ENCODE results near the gene GRK4.
"Not testable (repeated sequence)": the region's sequence is repeated elsewhere in the genome, so short reads cannot be mapped to it uniquely, and the experiment has no call there.

GRK4 gene

DNA sequence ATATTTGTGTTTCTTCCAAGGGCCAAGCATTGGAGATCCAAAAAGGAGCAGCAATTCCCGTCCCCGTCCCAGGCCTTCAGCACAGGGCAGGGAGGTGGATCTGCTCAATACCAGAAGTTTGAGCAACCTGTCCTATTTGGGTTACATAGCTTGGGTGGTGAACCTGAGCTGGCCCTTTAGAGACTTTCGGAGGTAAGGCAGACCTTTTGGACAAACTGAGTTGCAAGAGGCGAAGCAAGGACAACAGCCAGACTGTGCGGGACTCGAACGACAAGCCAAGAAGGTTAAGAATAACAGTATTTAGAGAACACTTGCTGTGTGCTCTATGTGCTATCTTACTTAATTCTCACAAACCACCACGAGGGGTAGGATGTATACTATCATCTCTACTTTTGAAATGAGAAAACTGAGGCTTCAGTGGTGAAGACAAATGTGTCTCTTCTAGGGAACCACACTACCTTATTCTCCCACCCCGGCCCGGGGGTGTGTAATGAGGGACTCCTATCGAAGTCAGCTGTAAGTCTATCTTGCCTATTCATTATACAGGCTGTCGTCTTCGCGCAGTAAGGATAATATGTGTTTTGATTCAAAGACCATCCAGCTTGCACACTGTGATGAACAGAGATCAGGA is 1.4 kb upstream of the GRK4 start:
- DNase-seq (ENCODE audit: low spot score) = no peak

DNA sequence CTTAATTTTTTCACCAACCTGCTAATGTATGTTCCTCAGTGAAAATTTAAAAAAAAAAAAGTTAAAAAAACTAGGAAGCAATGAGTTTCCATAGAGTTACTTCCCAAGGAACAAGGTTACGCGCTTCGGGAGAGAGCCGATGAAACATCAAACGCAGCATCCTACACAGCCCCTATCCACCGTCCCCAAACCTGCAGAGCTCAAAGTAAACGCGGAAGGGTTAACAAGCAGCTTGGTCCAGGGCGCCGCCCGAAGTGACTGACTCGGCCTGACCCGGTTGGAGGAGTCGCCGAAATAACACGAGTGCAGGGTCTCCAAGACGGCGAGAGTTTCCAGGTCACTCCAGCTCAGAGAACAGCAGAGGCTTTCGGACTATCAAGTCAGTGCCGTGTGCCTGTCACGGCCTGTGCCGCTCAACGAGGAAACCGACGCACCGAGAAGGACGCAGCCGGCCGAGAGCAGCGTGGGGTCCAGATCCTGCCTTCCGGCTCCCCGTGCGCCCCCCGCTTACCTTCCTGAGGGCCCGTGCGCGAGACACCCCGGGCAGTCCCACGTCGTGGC is 677 bp upstream of the GRK4 start:
- no peak for DNase-seq (ENCODE audit: low spot score)

DNA sequence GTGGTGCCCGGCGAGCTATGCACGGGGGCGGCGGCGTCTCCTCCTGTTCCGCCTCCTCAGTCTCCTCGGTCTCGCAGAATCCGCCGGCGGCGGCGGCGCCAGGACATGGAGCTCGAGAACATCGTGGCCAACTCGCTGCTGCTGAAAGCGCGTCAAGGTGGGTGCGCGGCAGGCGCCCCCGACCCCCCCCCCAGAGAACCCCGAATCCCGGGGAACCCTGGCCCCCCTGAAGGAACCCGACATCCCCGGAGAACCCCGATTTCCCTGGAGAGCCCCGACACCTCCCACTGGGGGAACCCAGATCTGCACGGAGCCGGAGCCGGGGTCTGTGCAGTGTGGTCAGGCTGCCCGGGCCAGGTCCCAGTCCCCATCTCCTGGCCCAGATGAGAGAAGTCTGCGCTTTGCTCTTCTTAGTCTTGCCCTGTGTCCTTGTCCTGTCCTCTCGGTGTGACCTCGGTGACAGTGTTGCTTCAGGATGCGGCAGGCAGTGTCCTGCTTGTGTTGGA is 648 bp downstream of the GRK4 start:
- DNase-seq (ENCODE audit: low spot score) = peak; percentile 62

DNA sequence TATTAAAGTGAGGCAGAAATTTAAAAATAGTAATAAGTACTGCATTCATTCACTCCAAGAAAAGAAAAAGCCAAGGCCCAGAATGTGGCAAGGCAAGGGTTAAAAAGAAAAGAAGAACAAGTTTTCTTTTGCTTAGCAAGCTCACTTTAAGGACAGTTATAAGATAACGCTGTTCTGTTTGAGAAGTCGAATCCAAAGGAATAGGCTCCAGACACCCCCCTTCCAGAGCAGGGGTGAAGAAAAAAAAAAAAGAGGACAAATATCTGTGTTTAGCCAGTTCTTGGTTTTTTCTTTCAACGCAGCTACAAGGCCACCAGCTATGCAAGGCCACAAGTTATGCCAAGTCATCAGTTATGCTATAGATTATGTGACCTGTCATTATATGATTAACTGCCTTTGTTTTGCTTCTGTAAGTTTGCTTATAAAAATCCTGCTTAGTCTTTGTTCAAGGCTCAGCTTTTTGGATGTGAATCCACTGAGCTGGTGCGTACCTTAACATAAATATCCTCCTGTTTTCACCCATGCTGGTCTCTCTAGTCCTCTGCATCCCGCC is 1.4 kb downstream of the GRK4 start:
- DNase-seq (ENCODE audit: low spot score) = no peak

DNA sequence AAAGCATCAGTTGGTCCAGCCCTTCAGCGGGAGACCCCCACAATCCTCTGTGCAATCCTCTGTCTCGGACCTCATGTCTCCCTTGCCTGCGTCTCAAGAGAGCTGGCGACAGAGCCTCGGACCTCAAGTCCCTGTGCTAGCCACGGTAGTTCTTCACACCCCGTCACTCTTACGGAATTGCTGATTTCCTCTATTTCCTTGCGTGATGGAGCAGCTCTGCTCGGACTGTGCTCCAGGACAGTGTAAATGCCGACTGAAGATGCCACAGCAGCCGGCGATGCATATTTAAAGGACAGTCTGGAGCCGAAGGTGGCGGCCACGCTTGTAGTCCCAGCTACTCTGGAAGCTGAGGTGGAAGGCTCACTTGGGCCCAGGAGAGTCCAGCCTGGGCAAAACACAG is 1.9 kb downstream of the GRK4 start:
- no peak for DNase-seq (ENCODE audit: low spot score)

DNA sequence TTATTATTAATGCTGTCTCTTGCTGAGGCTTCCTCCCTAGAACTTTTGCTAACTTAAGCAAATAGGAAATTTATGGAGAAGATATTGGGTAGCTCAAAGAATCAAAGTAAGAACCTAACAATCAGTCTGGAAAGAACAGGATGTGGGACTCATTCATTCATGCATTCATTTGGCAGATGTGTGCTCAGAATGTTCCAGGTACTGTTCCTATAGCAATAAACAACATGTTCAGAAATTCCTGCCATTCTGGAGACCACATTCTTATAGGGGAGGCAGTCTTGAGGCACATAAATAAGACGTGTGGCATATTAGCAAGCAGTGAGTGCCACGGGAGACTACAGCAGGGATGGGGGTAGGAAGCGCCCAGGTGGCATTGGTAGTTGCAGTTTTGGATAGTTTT is 5.0 kb downstream of the GRK4 start:
- no peak for DNase-seq (ENCODE audit: low spot score)

DNA sequence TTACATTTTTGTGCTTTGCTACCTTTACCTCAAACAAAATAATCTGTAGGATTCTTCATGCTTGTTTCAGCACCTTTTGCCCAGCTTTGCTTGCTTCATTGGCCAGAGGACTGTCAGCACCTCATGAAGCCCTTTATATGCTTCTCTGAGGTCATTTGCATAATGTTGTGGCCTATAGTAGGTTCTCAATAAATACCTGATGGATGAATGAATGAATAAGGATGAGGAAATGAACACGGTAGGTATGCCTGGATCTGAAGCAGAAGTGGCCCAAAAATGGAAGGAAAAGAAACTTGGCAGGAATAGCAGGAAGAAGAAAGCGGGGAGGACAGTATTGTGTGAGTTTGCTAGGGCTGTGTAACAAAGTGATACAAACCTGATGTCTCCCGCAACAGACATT is 7.9 kb downstream of the GRK4 start:
- DNase-seq (ENCODE audit: low spot score) = no peak

DNA sequence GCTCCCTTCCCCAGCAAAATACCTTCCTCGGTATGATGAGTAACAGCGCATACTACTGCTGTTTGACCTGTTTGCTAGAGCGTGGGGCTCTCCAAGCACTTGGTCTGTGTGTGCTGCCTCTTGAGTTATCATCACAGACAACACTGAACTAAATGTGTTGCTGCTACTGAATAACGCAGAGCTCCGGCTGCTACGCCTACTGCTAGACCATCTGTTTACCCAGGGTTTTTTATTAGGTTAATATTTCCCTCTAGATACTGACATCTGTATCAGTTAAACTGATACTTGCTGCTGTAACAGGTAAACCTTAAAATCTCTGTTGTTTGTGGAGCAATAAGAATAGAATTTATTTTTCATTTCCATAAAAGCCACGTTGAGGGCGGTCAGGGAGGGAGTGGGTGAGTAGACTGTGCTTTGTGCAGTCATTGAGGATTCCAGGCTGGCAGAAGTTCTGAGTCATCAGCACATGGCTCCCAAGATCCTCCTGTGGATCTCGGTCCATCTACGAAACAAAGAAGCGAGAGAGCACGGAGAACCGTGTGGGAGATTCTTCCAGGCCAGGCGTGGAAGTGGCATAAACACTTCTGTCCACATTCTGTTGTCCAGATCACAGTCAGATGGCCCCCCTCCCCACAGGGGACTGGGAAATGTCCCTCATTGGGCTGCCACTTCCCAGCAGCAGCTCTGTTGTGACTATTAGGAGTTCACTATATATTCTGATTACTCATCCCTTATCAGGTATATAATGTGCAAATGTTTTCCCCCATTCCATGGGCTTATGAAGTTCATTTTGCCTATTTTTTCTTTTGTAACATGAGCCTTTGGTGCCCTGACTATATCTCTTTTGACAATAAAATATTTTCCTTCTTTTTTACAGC is 14.1 kb downstream of the GRK4 start:
- no peak for DNase-seq (ENCODE audit: low spot score)

DNA sequence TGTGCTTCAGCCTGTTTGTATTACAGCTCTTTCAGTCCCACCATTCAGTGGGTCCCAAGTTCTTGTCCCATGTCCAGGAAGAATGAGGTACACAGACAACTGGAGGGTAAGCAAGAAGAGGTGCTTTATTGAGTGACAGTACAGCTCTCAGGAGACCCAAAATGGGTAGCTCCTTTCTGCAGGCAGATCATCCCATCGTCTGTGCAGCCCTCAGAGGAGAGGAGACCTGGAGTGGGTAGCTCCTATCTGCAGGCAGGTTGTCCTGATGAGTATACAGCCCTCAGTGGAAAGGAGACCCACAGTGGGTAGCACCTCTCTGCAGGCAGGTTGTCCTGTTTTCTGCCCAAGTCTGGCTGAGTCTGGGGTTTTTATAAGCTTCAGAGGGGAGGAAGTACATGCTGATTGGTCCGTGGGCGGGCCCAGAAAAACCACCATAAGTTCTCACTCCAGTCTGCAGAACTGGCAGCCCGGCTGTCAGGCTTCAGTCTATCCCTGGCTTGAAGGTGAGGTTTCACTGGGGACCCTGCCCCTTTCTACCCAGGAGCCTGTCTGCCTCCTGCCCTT is 18.0 kb downstream of the GRK4 start:
- no peak for DNase-seq (ENCODE audit: low spot score)

DNA sequence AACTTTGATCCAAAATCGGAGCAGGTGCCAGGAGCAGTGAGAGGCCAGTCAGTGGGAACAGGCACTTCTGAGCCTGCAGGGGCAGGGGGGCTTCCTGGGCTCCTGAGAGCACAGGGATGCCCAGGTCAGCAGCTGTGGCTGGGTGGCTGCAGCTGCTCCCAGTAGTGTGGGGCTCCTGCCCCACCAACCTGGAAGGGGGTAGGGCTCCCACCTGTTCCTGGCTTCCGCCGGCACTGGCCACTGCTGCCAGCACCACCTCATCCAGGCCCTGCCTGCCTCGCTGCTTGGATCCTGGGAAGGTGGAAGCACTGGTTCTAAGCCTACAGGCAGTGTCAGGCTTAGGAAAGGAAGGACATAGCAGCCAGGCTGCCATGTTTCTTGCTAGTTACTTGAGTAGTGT is 18.6 kb downstream of the GRK4 start:
- DNase-seq (ENCODE audit: low spot score) = no peak

DNA sequence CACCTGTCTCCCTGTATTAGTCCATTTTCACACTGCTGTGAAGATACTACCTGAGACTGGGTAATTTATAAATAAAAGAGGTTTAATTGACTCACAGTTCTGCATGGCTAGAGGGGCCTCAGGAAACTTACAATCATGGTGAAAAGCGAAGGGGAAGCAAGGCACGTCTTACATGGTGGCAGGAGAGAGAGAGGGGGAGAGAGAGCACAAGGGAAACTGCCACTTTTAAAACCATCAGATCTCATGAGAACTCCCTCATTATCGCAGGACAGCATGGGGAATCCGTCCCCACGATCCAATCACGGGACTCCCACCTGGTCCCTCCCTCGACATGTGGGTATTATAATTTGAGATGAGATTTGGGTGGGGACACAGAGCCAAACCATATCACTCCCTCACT is 20.3 kb downstream of the GRK4 start:
- DNase-seq (ENCODE audit: low spot score) = not testable (repeated sequence)

DNA sequence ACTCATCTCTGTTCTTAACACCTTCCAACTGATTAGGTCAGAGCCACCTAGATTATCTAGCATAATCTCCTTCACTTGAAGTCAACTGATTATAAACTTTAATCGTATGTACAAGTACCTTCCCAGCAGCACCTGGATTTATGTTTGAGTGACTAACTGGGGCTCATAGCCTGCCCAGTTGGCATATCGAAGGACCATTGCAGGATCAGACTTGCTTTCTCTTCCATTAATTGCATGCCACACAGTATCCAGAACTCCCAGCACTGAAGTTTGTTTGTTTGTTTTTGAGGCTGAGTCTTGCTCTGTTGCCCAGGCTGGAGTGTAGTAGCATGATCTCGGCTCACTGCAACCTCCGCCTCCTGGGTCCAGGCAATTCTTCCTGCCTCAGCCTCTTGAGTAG is 27.9 kb downstream of the GRK4 start:
- DNase-seq (ENCODE audit: low spot score) = no peak

DNA sequence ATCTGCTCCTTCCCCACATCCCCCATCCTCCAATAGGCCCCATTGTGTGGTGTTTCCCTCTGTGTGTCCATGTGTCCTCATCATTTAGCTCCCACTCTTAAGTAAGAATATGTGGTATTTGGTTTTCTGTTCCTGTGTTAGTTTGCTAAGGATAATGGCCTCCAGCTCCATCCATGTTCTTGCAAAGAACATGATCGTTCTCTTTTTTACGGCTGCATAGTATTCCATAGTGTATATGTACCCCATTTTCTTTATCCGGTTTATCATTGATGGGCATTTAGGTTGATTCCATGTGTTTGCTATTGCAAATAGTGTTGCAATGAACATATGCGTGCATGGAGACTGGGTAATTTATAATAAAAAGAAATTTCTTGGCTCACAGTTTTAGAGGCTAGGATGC is 31.5 kb downstream of the GRK4 start:
- no peak for DNase-seq (ENCODE audit: low spot score)

DNA sequence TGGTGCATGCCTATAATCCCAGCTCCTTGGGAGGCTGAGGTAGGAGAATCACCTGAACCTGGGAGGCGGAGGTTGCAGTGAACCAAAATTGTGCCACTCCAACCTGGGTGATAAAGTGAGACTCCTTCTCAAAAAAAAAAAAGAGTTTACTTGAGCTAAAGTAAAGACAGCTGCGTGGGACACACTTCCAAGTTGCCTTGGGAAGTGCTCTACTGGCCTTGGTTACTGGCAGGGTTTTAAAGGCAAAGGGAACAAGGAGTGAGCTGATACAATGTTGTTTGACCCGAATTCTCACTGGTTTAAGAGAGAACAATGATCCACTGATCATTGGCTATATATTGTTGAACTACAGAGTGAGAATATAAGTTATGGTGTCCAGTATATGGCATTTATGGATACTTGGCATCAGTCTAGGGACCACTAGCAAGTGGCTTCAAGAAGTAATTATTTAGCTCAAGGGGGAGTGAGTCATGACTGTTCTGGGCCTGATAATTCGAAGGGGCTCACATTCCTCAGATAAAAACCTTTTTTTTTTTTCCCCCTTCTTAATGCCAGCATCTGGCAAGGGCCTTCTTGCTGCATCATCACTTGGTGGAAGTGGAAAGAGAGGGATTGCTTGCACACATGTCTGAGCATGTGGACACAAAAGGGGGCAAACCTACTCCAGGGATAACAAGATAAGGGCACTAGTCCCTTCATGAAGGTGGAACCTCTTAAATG is 32.3 kb downstream of the GRK4 start:
- DNase-seq (ENCODE audit: low spot score) = no peak

DNA sequence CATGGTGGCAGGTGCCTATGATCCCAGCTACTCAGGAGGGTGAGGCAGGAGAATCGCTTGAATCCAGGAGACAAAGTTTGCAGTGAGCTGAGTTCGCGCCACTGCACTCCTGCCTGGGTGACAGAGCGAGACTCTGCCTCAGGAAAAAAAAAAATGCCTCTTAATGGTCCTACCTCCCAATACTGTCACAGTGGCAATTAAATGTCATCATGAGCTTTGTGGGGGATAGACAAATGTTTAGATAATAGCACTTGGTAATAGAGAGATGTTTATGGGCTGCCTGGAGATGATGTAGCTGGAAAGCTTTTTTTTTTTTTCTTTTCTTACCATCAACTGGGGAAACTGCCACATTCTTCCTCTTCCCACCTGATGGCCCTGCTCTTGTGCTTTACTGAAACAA is 33.0 kb downstream of the GRK4 start:
- DNase-seq (ENCODE audit: low spot score) = no peak

DNA sequence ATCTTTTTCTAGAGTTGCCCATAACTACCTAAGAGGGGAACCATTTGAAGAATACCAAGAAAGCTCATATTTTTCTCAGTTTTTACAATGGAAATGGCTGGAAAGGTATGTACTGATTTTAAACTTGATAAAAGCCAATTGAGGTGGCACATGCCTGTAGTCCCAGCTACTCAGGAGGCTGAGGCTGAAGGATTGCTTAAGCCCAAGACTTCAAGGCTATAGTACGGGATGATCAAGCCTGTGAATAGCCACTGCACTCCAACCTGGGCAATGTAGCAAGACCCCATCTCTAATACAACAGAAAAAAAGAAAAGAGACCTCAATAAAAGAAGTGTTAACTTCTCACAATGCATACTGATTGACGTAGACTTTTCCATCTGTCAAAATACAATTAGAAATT is 44.4 kb downstream of the GRK4 start:
- no peak for DNase-seq (ENCODE audit: low spot score)

DNA sequence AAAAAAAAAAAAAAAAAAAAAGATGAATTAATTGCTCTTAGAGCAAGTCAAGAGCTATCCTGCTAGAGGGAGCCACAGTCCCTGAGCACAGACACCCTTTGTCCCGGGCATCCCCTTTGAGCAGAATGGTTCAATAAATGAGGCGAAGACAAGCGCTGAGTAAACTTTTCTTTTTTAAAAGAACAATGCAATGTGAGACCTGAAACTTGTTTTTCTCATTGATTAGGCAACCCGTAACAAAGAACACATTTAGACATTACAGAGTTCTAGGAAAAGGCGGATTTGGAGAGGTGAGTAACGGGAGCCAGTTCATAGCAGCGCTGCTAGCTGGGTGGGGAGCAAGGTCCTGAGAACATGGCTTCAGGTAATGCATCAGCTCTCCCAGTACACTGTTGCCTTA is 46.1 kb downstream of the GRK4 start:
- peak; percentile 55 for DNase-seq (ENCODE audit: low spot score)

DNA sequence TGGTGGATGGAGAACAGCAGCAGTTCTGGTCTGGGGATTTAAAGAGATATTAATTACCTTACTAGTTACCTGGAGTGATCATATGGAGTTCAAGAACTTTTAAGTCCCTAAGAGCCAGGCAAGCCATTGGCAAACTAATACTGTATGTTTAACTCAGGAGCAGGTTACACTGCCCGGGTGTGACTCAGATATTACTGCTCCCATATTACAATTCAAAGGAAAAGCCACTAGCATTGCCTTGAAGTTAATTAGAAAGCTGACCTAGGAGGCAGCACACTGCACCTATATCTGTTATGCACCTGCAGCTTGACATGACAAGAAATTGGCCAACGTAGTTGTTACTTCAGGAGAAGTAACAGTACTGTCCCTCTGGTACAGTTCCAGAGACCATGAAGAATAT is 47.2 kb downstream of the GRK4 start:
- DNase-seq (ENCODE audit: low spot score) = no peak

DNA sequence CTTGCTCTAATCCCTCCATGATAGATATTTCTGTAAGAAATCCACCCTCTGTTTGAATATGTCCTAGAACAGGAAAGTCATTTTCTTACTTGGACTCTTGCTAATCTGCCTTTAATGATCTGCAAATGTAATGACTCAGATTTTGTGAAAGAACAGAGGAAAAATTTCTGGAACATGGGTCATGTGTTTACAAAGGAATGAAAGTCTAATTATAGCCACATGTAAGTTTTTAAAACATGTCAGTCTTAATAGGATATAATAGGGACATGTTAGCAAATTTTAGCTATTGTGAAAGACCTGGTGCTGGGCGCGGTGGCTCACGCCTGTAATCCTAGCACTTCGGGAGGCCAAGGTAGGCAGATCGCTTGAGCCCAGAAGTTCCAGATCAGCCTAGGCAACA is 47.6 kb downstream of the GRK4 start:
- no peak for DNase-seq (ENCODE audit: low spot score)

DNA sequence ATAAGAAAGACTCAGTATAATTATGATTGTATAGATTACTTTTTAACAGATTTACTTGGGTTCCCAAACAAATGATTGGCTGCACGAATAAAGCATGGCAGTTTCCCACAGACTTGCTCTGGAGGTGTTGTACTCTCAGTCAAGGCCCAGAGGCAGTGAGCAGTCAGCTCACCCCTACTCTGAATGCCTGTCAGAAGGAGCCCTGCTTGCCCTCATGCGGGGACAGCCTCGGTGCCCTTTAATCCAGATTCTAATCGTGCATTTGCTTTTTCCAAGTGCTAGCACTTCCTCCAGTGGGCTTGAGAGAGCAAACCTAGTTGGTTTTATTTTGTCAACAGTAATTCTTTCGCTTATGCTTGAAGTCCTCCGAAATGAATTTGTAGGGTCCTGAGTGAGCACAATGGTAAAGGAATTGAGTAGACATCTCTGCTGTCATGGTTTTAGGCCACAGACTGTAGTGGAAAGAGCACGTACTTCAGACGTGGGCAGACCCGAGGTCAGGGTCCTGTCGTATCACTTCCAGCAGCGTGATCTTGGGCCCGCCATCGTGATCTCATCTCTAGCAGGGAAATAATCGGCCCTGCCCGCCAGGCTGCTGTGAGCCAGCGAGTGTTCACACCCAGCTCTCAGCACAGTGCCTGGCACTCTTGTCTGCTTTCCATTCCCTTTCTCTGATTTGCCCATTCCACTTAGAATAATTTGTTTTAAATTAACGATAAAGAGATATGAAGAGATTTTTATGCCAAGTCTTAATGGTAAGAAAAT is 48.3 kb downstream of the GRK4 start:
- DNase-seq (ENCODE audit: low spot score) = no peak

DNA sequence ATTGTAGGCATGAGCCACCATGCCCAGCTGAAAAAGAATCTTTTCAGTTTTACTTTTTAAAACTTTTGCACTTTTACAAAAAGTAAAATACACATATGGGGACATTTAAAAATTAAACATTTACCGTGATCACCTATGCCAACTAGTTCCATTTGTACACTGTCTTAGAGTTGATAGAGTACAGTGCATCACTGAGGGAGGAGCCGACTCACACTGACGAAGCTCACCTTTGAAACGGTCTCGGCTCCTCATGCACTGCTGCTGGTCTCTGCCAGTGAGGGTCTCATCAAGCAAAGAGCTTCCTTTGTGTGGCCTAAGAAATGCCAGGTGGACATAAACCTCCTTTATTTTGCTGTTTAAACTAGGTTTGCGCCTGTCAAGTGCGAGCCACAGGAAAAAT is 50.0 kb downstream of the GRK4 start:
- DNase-seq (ENCODE audit: low spot score) = no peak

All from HuH-7.5 (cell line).